Glutamatergic neuron (in vitro differentiated cells): Measurements from ENCODE around the gene SNX20. TPM values are rescaled to one million over a fixed set of nuclear protein-coding genes. Genes with fewer than 3 reads are reported as not detected.

ENCODE experiments used
- DNase-seq: peaks from one replicate; pipeline ENCODE4 v3.0.0; 2022
- H3K27ac Mint-ChIP-seq: one replicate; pipeline ENCODE4 v1.8.0; 2020; ENCODE audit warnings: mild to moderate bottlenecking, mixed read lengths, inconsistent platforms; ENCODE audit not compliant: unreplicated experiment
- H3K27me3 Mint-ChIP-seq: one replicate; pipeline ENCODE4 v1.8.0; 2020; ENCODE audit warnings: mild to moderate bottlenecking, moderate library complexity, mixed read lengths, inconsistent platforms; ENCODE audit not compliant: unreplicated experiment
- H3K36me3 Mint-ChIP-seq: one replicate; pipeline ENCODE4 v1.8.0; 2020; ENCODE audit warnings: mild to moderate bottlenecking, mixed read lengths, inconsistent platforms; ENCODE audit not compliant: unreplicated experiment
- H3K4me1 Mint-ChIP-seq: one replicate; pipeline ENCODE4 v1.8.0; 2020; ENCODE audit warnings: mild to moderate bottlenecking, low read depth, mixed read lengths, inconsistent platforms; ENCODE audit not compliant: unreplicated experiment
- H3K4me3 Mint-ChIP-seq: one replicate; pipeline ENCODE4 v1.8.0; 2020; ENCODE audit warnings: mild to moderate bottlenecking, mixed read lengths, inconsistent platforms; ENCODE audit not compliant: unreplicated experiment
- H3K9me3 Mint-ChIP-seq: one replicate; pipeline ENCODE4 v1.8.0; 2020; ENCODE audit warnings: mild to moderate bottlenecking, moderate library complexity, mixed read lengths, inconsistent platforms; ENCODE audit not compliant: unreplicated experiment
- CTCF ChIP-seq: fragments of 200-600 bp; sonication (generic); IDR thresholded peaks from one replicate; pipeline ENCODE4 v1.5.0; 2021; ENCODE audit not compliant: partially characterized antibody, unreplicated experiment
- total RNA-seq: library from RNA; stranded (reverse); fragmentation: NEBNext Ultra II Directional; extraction: Animal tissue kit (Norgen Biotek cat#: 25700); gene quantifications from one replicate; pipeline ENCODE4 v1.2.1, GENCODE V29; 2021; ENCODE audit not compliant: unreplicated experiment

SNX20 gene
- total RNA-seq, 1 donor from 2014 or later, result not detected

DNA sequence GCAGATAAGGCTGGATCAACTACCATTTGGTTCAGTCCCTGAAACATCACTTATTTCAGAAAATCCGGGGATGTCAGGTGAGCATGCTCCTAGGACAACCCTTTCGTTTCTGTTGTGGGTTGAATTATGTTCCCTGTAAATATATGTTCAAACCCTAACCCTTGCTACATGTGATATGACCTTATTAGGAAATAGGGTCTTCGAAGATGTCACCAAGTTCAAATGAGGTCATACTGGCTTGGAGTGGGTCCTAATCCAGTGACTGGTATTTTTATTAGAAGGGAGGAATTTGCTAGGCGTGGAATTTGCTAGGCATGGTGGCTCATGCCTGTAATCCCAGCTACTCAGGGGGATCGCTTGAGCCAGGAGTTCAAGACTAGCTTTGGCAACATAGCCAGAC, 21.3 kb downstream of the SNX20 start:
- no peak overlapping the region for H3K4me3 Mint-ChIP-seq
- H3K4me1 Mint-ChIP-seq, result peaks cover 3% of the 10 kb centered on the region
- H3K9me3 Mint-ChIP-seq, result peaks cover 3% of the 10 kb centered on the region
- no peak for TF ChIP-seq CTCF
- H3K36me3 Mint-ChIP-seq, result peaks cover 5% of the 10 kb centered on the region
- no peak for DNase-seq
- H3K27ac Mint-ChIP-seq, result no peak overlapping the region
- no peaks in the 10 kb centered on the region for H3K27me3 Mint-ChIP-seq

DNA sequence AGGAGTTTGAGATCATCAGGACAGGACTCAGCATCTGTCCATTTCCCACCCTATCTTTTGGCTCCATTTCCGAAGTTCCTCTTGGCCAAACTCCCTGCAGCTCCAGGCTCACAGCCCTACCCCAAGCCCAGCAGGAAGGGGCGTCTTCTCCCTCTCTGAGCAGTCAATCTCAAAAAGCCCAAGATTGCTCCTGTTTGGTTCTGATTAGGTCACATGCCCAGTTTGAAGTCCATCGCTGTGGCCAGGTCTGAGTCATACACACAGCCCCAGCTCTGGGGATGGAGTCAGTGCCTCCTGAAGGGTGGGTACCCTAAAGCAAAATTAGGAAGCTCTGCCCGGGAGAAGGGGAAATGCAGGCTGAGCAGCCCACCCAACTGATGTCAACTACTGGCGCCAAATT, 23.9 kb downstream of the SNX20 start:
- Mint-ChIP-seq H3K4me1 (peaks cover 13% of the 10 kb centered on the region), H3K36me3 (no peaks in the 10 kb centered on the region), H3K9me3 (peaks cover 12% of the 10 kb centered on the region), H3K4me3 (no peak overlapping the region), H3K27ac (no peak overlapping the region), H3K27me3 (peaks cover 11% of the 10 kb centered on the region)
- TF ChIP-seq CTCF, result no peak
- DNase-seq, result no peak

- Mint-ChIP-seq H3K27ac (no peak overlapping the region), H3K36me3 (no peaks in the 10 kb centered on the region), H3K27me3 (peaks cover 11% of the 10 kb centered on the region), H3K9me3 (peaks cover 14% of the 10 kb centered on the region), H3K4me3 (no peak overlapping the region), H3K4me1 (peaks cover 13% of the 10 kb centered on the region)
- no peak for TF ChIP-seq CTCF
- DNase-seq, result no peak
Observed at GRCh38 chr16:50655558-50656055, 25.5 kb downstream of the SNX20 start.

DNA sequence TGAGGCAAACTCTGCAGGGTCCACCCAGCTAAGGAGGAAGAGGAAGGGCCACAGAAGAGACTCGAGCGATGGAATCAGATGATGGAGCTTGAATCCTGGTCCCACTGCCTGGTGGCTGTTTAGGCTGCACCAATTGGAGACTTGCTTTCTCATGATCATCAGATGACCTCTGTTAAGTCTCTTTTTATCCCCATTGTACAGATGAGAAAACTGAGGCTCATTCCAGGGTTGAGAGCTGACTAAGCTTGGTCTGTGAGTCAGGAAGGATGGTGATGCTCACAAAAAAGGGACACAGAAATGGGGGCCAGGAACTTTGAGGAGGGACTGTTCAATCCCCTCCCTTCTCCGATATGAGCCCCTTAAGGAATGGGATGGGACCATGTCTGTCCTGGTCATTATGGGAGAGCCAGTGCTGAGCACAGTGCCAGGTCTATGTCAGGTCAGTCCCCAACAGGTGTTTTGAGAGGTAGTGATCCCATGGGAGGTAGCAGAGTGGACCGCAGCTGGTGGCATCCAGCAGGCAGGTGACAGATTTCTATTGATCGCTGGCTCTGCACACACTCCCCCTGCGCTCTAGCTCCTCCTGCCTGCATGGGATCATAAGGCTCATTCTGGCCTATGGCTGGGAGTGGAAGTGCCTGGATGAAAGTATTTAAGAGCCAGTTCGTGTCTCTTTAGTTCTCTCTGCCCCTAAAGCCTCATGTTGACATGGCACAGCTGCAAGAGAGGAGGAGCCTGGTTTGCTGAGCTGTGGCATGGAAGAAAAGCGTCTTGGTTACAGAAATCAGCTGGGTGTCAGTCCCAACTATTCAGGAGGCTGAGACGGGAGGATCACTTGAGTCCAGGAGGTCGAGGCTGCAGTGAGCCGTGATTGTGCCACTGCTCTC, 27.2 kb downstream of the SNX20 start:
- Mint-ChIP-seq H3K36me3 (peaks cover 5% of the 10 kb centered on the region), H3K4me1 (peaks cover 13% of the 10 kb centered on the region), H3K27ac (peak overlapping the region; percentile 83), H3K27me3 (peaks cover 13% of the 10 kb centered on the region), H3K9me3 (peaks cover 16% of the 10 kb centered on the region), H3K4me3 (no peak overlapping the region)
- DNase-seq, result peak; percentile 62
- no peak for TF ChIP-seq CTCF

DNA sequence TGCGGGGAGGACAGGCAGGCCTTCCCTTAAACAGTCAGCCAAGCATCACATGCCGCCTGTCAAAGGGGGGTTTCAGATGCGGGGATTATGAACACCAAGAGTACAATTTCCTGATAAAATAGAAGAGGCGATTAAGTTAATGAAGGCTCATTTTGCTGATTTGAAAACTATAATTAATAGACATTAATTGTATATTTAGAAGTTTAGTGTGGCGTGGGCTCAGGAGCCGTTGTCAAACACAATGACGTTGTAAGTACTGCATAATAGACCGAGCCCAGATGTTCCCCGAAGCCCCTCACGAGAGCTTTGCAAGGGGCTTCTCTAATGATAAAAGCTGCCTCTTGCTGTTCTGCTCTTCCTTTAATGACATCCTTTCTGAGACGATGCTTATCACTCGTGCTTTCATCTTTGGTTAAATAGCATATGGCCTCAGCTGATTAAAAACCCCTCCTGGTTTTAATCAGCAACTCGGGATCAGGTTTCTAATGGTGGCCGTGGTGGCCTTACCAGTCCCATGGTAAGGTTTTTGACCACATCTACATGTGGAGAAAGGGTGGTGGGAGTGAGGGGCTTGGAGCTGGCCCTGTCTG, 28.2 kb downstream of the SNX20 start:
- H3K27ac Mint-ChIP-seq, result no peak overlapping the region
- peaks cover 5% of the 10 kb centered on the region for H3K36me3 Mint-ChIP-seq
- peaks cover 13% of the 10 kb centered on the region for H3K4me1 Mint-ChIP-seq
- no peak overlapping the region for H3K4me3 Mint-ChIP-seq
- no peak for DNase-seq
- peaks cover 13% of the 10 kb centered on the region for H3K27me3 Mint-ChIP-seq
- peaks cover 16% of the 10 kb centered on the region for H3K9me3 Mint-ChIP-seq
- no peak for TF ChIP-seq CTCF
